Stimulated activated CD4-positive, alpha-beta T cell treated with anti-CD3 and anti-CD28 coated beads, Interleukin-12 subunit alpha, Interleukin-12 subunit beta, amount 100 ng/mL, for 48 hours (primary cell): ENCODE results near the gene NUAK1.
"Not testable (repeated sequence)": the region's sequence is repeated elsewhere in the genome, so short reads cannot be mapped to it uniquely, and the experiment has no call there.

ENCODE experiments used
- DNase-seq, 3 donors: peaks; one replicate each; pipeline ENCODE4 v3.0.0-alpha.2; 2020; ENCODE audit warnings: low read depth in 2 of 3, low spot score in 1 of 3

NUAK1 gene

DNA sequence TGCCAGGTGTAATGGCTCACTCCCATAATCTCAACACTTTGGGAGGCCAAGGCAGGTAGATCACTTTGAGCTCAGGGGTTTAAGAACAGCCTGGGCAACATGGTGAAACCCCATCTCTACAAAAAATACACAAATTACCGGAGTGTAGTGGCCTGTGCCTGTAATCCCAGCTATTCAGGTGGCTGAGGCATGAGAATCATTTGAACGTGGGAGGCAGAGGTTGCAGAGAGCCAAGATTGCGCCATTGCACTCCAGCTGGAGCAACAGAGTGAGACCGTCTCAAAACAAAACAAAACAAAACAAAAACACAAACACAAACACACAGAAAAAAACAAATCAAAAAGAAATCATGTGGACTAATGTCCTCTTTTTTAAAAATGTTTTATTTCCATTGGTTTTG is 104.4 kb downstream of the NUAK1 start:
- DNase-seq: no peak

DNA sequence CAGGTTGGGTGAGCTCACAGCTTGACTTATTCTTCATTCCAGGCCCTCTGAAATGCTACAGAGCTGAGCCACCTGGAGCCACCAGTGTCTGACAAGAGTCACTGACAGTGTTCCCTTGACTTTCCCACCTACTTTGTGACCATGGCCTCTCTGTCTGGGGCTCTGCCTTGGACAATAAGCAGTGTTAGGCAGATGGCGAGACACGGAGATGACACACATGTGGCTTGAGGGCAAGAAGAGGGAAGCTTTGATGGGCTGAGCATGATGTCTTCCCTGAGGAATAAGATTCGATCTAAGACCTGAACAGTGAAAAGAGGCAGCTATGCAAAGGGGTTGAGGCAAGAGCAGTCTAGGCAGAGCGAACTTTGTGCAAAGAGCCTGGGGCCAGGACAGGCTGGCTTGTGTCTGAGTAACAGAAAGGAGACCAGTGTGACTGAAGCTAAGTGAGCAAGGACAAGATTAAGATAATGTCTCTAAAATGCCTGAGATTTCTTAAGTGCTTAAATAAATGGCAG is 105.5 kb downstream of the NUAK1 start:
- DNase-seq: no peak

DNA sequence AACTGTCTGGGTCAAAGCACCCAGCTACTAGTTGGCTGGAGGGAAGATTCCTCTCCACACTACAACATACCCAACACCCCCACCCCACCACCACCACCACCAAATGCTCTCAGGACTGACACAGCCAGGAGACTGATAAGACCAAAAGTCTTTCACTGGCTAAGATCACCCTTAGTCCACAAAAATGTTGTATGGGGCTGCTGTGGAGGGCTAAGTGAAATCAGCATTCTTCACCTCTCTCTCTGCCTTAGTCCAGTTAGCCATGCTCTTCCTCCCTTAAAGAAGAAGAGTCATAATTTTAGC is 106.2 kb downstream of the NUAK1 start:
- no peak for DNase-seq

DNA sequence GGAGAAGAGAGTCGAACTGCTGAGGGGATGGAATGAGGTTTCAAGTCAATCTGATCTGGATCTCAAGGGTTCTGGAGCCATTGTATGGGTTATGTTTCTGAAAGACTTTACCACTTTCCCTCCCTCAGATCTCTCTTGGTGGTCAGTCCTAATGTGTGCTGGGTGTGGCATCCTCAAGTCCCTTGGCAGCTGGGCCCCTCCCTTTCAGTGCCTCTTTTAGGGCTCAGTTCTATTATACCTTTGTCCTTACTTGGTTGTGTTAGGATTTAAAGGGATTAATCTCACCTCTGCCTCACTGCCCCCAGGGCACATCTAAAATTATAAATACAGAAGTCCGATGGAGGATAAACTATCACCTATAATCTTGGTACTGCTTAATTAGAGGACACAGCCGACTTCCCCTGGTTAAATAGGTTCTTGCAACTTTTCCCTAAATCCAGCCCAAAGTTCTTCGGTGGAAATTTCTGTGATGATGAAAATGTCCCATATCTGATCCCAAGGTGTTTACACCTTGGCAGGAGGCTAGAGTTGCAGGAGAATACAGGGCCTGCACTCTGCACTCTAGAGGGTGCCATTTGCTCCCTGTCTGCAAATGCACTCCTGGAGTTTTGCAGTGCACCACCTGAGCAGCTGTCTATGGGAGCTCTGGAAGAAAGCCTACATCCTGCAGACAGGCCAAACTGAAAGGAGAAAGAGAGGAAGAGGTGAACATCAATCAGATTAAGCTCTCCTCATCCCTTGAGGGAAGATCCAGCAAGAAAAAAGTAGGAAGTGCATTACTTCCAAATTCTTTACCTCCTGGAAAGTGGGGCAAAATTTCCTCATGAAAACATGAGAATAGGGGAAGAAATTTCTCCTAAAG is 106.8 kb downstream of the NUAK1 start:
- no peak for DNase-seq

DNA sequence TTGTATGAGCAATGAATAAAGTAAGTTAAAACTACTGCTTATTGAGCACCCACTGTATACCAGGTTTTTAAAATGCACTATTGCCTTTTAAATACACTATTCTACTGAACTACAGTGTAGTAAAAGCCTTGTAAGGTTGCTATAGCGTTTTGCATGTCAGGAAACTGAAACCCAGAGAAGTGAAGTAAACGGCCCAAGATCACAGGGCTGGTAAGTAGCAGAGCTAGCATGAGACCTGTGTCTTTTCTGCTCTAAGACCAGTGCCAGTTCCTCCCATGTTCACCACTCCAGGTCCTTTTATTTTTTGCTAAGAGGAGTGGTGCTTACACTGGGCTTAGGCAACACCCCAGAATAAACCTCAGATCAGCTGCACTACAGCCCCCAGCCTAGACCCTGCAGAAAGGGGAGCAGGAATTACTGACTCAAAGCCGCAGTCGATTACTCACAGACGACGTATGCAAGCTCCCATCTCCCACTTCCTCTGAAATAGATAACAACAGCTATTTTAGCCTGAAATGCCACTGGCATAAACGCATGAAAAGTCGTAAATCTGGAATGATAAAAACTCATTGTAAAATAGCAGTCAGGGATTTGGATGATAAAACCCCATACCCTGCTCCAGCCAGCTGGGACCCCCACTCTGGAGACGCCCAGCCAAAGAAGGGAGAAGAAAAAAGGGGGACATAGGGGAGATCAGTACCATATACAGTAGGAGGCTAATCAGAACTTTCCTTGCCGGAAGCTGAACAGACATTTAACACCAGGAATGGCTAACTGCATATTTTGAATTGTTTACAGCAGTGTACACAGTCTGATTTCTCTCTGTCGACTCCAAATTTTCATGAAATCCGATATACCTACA is 108.3 kb downstream of the NUAK1 start:
- no peak for DNase-seq

DNA sequence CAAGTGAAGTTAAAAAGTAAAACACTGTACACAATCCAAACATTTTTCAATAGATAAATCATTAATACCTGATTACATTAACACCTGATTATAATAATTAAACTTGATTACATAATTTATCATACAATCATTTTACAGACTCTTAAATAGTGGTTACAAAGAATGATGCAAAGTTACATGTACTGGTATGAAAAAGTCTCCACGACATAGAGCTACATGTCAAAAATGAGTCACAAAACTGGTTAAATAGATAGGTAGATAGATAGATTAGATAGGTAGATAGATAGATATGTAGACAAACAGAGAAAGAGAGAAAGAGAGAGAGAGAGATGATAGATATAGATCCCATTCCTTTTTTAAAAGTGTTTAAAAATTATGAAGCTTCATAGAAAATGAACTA is 109.2 kb downstream of the NUAK1 start:
- DNase-seq: no peak

DNA sequence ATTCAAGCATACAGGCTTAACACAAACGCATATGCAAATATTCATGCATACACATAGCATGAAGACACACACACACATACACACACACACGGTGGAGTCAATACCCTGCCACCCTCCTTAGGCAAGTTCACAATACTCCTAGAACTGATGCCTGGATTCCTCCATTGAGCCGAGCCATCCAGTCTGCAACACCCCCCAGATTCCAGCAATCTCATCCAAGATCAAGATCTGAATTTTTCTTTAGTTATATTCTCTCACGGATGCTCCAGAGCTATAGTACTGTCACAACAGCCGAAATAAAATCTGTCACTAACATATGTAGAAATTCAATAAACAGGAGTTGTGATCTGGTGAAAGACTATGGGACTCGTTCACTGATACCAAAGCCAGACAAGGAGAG is 110.8 kb downstream of the NUAK1 start:
- no peak for DNase-seq

DNA sequence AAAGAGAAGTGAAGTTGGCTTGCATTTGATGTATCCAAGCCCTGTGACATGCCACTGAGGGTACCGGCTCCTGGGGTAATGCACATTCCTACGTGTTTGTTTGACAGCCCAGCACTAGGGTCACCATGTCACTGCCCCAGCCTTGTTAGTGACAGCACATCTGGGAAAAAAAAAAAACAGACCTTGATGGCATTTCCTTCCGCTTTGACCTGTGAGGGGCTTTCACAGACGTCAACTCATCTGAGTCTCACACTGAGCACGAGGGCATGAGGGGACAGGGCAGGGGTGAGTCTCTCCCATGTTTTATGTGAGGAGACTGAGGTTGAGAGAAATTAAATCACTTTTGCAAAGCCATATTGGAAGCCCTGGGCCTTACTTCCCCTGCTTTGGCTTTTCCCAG is 111.5 kb downstream of the NUAK1 start:
- no peak for DNase-seq

DNA sequence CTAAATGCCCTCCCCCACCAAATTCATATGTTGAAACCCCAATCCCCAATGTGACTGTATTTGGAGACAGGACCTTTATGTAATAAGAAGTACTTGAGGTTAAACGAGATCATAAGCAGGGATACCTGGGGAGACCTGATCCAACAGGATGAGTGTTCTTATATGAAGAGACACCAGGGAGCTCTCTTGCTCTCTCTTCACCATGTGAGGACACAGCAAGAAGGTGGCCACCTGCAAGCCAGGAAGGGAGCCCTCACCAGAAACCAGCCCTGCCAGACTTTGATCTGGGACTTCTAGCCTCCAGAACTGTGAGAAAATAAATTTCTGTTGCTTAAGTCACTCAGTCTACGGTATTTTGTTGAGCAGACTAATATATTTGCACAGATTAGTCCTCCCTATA is 113.6 kb downstream of the NUAK1 start:
- DNase-seq: no peak

DNA sequence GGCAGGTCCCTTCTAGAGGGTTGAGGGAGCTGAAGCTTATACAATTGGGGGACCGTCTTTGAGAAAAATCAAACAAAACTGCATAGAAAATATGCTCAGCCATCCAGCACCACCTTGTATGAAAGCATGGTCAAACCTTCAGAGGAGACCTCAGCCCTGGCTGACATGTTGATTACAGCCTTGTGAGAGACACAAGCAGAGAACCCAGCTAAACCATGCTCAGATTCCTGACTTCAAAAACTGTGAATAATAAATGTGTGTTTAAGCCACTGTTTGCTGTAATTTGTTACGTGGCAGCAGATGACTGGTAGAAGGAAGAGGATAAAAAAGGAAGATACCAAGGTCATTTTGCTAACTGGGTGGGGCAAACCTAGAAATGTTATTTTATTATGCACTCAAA is 115.7 kb downstream of the NUAK1 start:
- no peak for DNase-seq

DNA sequence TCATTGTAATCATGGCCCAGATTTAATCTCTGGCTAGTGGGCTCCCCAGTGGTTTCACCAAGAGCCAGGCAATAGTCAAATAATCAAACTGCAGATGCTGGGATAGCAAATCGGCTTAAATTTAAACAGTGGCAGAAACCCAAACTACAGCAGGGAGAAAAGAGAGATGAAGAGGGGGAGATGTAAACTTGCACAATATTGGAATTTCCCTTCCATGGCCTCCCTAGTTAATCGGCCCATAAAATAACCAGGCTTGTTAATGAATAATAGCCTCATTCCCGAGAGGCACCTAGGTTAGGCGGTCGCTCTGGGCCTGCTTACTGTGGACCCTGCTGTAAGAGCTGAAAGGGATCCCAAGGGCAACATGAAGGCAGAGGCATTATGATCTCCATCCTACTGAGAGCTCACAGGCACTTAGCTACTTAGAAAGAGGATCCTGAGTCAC is 116.2 kb downstream of the NUAK1 start:
- DNase-seq: no peak

DNA sequence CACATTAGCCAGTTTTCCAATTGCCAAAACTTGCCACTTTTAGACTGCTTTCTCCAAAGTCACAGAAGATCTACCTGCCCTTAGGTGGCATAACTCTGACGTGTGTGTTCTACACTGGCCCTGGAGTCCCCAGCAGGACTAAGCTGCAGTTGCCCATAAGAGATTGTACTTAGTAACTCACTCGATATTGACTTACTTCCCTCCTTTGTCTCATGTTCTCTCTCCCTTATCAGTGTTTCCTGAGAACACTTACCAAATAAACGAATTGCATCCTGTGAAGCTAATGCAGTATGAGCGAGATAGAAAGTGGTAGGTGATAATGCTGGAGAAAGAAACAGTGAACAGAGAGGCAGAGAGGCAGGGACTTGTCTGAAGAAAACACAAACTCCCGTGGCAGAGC is 117.2 kb downstream of the NUAK1 start:
- DNase-seq: no peak

DNA sequence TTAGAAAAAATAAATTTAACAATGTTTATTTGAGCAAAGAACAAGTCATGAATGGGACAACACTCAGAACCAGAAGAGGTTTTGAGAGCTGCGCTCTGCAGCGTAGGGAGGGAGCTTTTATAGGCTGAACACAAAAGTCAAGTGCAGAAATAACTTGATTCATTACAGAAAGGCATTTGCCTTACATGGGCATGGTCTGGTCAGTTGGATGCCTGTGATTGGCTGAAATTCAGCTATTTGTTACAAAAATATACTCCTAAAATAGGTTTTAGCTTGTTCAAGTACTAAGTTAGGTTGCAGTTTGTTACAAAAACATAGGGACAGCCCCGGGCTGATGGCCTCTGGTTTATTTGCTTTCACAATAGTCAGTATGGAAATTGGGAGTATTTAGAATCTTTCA is 118.0 kb downstream of the NUAK1 start:
- DNase-seq: no peak

DNA sequence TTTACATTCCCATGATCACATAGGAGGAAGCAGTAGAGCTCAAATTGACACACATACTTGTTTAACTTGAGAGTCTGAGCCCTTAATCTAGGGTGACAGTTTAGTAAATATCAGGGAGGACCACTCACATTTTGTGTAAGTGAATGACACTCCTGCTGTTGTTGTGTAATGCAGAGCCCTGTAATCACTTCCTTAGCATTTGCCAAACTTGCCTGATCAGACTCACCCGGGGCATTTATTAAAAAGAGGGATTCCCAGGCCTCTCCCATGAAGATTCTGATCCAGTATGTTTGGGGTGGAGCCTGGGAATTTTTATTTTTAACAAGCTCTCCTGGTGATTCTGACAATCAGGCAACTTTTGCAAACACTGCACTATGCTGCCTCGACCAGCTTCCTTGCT is 119.6 kb downstream of the NUAK1 start:
- DNase-seq: no peak

DNA sequence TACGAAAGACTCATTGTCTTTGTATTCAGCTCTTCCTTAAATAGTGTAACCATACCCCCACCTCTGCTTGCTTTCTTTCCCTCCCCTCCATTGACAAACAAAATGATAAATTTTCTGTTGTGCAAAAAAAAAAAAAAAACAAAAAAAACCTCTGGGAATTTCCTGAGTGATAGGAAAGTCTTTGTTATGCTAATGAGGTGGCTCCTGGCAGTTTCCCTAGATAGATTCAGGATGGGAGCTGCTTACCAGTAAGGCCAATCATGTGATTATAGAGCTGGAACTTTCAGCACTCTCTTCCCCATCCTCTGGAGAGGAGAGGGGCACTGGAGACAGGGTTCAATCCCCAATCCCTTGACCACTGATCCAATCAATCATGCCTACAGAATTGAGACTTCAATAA is 120.5 kb downstream of the NUAK1 start:
- no peak for DNase-seq

DNA sequence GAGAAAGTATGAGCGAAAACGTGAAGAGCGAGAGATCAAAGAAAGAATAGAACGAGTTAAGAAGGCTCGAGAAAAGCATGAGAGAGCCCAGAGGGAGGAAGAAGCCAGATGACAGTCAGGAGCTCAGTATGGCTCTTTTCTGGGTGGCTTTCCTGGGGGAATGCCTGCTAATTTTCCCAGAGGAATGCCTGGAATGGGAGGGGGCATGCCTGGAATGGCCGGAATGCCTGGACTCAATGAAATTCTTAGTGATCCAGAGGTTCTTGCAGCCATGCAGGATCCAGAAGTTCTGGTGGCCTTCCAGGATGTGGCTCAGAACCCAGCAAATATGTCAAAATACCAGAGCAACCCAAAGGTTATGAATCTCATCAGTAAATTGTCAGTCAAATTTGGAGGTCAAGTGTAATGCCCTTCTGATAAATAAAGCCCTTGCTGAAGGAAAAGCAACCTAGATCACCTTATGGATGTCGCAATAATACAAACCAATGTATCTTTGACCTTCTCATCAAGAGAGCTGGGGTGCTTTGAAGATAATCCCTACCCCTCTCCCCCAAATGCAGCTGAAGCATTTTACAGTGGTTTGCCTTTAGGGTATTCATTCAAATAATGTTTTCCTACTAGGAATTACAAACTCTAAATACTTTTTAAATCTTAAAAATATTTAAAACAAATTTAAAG is 122.0 kb downstream of the NUAK1 start:
- DNase-seq: not testable (repeated sequence)

DNA sequence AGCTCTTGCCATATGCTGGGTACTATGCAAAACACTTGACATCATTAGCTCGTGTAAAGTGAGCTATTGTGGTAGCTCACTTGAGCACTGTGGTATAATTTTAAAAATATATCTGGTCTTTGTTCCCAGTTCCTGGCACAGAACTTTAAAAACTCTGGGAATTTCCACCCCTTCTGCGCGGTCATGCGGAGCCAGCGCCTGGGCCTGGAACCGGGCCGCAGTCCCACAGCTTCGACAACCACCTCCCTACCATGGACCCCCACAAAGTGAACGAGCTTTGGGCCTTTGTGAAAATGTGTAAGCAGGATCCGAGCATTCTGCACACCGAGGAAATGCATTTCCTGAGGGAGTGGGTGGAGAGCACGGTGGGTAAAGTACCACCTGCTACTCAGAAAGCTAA is 123.1 kb downstream of the NUAK1 start:
- no peak for DNase-seq

DNA sequence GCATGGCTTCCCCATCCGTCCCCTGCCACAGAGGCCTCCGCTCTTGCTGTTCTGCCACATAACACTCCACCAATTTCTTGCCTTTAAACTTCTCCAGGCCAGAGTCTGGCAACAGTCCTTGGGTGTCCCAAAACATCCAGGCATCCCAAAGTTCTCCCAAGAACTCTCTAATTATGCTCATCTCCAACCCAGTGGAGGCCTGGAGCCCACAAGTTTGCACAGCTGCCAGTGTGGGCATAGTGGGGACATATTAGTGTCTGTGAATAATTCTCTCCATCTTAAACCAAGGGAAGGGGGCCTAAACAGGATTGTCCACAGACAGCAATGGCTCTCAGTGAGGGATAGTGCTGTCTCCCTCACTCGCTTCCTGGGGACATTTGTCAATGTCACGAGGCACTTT is 124.8 kb downstream of the NUAK1 start:
- DNase-seq: no peak
